HG02759 (cell line): ENCODE measurements around the gene C11orf24.
A peak's percentile ranks its signal among the peaks of the same experiment; 100 is the strongest.
"Not testable (repeated sequence)": the region's sequence is repeated elsewhere in the genome, so short reads cannot be mapped to it uniquely, and the experiment has no call there.

Experiments used
- ATAC-seq: cut with Tn5 transposase; IDR thresholded peaks from one replicate; pipeline ENCODE4 v1.9.1; 2021; ENCODE audit warnings: mild to moderate bottlenecking, moderate library complexity; ENCODE audit not compliant: unreplicated experiment

The C11orf24 gene

DNA sequence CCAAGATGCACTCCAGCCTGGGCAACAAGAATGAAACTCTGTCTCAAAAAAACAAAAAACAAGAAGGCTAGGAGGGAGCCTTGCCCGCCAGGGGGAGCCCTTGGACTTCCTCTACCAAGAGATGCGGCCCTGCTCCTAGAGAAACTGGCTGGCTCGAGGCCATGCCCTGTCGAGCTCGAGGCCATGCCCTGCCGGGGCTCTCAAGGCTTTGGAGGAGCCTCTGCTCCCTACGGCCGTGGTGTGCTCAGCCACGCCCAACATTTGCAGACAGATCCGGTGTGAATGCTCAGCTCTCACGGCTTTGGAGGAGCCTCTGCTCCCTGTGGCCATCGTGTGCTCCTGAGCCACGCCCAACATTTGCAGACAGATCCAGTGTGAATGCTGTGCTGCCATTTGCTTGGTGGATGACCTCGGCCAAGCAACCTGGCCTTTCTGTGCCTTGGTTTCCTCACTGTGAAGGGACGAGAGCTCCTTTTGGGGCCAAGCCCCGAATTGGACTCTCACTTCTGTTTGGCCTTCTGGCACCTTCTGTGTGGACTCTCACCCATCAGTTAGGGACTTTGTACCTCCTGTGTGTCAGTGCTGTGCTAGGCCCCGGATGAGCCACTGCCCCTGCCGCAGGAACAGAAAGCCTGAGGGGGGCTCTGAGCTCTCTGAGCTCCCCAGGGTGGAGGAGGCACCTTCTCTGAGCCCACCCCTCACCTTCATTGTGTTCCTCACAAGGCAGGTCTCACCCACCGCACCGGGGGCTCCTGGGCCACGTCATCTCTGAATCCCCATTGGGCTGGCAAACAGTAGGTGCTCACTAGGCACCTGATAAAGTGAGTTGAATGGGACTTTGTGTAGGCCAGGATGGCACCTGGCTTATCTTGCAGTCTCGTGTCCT is 14.1 kb downstream of the C11orf24 start:
- ATAC-seq = no peak

DNA sequence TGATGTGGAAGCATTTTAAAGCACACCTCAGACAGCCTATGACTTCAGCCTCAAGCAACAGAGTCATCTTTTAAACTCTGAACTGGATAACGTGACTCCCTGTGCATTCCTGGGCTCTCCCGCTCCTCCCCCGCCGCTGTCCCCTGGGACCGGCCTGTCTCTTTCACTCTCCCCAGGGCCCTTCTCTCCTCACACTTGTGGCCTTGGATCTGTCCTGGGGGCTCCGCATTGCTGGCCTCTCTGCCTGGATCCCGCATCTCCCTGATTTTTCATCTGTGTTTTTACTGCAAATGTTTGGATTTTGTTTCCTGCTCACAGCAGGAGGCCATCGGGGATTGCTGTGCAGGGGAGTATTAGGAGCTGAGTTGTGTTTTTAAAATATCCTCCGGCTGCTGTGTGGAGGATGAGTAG is 15.4 kb downstream of the C11orf24 start:
- ATAC-seq = no peak

DNA sequence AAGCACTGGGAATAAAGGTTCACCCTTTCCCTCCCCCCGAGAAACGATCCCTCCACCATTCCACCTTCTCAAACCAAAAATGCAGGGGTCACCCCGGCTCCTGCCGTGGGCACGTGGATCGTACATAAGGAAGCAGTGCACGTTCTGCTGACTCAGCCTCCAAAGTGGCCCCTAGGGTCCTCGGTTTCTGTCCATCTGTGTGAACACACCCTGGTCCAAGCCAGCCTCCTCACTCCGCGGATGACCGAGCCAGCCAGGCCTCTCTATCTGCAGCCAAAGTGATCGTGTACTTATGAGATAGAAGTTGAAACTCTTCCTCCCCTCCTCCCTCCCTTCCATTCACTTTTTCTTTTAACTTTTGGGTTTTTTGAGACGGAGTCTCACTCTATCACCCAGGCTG is 16.2 kb downstream of the C11orf24 start:
- ATAC-seq = no peak

DNA sequence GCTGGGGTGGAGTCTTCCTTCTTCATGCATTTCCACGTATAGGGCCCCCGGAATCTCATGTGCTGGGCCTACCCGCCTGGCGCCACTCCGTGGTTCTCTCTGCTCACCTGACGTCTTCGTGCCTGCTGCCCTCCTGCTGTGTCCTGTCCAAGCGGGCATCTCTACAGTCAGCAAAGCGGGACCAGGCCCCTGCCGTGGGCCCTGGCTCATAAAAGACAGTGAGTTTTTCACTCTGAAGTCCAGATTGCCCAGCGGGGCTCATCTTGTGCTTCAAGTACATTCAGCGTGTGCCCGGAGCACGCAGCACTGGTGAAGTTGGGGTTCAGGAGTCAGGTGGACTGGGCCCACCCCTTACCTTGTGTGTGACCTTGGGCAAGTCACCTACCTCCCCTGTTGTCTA is 17.4 kb downstream of the C11orf24 start:
- ATAC-seq = no peak

DNA sequence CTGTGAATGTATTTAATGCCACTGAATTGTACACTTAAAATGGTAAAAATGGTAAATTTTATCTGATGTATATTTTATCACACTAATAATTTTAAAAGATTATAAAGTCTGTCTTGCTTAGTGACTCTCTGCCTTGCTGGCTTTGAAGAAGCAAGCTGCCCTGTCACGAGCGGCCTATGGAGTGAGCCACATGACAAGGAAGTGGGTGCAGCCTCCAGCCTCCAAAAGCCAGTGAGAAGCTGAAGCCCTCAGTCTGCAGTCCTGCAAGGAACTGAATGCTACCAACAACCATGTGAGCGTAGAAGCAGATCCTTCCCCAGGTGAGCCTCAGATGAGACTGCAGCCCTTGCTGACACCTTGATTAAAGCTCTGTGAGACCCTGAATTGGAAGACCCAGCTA is 20.0 kb downstream of the C11orf24 start:
- no peak for ATAC-seq

DNA sequence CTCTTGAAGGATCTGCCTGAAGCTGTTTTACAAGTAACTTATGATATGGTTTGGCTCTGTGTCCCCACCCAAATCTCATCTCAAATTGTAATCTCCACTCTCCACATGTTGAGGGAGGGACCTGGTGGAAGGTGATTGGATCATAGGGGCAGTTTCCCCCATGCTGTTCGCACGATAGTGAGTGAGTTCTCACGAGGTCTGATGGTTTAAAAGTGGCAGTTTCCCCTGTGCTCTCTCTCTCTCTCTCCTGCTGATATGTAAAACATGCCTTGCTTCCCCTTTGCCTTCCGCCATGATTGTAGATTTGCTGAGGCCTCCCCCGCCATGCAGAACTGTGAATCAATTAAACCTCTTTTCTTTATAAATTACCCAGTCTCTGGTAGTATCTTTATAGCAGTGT is 26.9 kb downstream of the C11orf24 start:
- ATAC-seq = not testable (repeated sequence)

DNA sequence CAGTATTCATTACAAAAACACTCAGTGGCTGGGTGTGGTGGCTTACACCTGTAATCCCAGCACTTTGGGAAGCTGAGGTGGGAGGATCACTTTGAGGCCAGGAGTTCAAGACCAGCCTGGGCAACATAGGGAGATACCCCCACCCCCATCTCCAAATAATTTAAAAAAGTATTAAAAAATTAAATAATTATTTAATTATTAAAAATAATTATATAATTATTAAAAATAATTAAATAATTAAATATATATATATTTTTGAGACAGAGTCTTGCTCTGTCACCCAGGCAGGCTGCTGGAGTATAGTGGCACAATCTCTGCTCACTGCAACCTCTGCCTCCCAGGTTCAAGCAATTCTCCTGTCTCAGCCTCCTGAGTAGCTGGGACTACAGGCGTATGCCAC is 27.9 kb downstream of the C11orf24 start:
- not testable (repeated sequence) for ATAC-seq

DNA sequence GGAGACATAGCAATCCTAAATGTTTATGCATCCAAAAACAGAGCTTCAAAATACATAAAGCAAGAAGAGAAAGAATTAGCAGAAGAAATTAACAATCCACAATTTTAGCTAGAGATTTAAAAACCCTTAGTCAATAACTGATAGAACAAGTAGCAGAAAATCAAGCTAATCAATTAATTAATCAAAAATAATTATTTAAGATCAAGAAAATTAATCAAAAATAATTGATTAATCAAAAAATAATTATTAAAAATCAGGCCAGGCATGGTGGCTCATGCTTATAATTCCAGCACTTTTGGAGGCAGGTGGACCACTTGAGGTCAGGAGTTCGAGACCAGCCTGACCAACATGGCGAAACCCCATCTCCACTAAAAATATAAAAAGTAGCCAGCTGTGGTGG is 29.2 kb downstream of the C11orf24 start:
- ATAC-seq = no peak

DNA sequence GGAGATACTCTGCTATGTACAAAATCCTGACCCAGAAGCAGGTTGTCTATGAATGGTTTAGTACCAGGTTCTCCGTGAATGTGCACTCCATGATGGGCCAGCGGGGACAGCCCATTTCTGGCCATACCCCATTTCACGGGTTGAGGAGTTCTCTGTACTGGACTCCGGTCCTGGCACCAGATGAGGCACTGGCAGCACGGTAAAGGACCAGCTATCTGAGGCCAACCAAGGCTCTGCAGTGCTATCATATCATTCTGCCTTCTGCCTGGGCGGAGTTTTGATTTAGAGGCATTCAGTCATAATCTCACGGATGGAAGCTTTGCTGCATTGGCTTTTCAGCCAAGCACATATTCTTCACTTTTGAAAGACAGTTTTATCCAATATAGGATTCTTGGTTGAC is 40.2 kb downstream of the C11orf24 start:
- ATAC-seq = no peak

DNA sequence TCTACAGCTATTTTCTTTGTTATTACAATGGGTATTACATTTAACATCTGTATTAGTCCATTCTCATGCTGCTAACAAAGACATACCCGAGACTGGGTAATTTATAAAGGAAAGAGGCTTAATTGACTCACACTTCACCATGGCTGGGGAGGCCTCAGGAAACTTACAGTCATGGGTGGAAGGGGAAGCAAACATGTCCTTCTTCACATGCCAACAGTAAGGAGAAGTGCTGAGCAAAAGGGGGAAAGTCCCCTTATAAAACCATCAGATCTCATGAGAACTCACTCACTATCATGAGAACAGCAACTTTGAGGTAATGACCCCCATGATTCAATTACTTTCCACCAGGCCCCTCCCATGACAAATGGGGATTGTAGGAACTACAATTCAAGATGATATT is 42.2 kb downstream of the C11orf24 start:
- no peak for ATAC-seq

DNA sequence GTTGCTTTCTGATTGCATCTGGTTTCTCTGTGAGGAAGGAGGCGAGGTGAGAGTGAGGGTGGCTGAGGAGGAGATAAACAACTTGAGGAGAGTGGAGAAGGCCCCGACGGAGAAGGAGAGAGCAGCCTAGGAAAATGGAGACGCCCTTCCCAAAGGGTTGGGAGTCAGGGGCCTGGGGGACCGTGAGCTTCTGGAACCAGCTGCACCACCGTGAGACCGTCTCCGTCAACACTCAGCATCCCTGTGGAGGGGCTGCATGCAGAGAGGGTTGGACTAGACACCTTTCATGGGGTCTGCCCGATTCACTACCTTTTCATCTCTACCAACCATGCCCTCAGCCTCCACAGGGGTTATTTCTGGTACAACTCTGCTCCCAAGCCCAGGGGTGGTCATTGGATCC is 45.4 kb downstream of the C11orf24 start:
- no peak for ATAC-seq

DNA sequence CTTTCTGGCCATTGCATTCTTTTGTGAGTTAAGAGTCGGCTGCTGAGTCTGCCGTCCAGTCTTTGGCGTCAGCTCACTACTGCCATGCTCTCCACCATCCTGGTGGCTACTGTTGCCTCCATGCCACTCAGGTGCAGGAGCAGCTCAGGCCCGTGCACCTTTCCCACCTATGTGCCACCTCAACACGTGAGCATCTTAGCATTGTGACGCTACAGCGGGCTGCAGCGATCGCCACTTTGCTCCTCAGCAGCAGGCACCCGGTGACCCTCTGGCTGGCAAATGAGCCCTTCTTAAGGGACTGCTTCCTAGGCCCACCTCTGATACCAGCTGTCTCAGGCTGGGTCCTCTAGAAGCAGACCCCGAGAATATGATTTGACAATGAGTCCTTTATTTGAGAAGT is 47.2 kb downstream of the C11orf24 start:
- no peak for ATAC-seq

DNA sequence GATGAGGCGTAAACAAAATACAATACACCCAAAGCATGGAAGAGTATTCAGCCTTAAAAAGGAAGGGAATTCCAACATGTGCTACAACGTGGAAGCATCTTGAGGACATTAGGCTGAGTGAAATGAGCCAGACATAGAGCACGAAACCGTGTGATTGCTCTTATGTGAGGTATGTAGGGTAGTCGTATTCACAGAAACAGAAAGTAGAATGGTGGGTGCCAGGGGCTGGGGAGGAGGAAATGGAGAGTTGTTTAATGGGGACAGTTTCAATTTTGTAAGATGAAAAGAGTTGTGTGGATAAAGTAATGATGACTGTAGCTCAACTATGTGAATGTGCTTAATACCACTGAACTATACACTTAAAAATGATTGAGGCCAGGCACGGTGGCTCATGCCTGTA is 48.5 kb downstream of the C11orf24 start:
- no peak for ATAC-seq

DNA sequence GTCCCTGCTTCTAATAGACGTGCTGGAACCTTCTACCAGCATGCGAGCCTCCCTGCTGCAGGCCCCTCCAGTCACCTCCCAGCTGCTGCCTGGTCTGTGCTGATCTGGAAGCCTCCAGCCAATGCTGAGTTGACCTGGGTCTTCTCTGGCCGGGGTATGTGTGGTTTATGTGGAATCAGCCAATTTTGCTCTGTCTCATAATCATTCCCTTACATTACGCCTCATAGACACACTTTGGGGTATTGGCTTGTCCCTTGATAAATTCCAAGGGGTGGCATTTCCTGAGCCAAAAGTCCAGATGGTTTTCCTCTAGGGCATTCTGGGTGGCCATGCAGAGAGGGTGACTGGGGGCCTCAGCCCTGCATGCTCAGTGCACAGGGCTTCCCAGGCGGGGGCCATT is 50.4 kb downstream of the C11orf24 start:
- ATAC-seq = no peak

DNA sequence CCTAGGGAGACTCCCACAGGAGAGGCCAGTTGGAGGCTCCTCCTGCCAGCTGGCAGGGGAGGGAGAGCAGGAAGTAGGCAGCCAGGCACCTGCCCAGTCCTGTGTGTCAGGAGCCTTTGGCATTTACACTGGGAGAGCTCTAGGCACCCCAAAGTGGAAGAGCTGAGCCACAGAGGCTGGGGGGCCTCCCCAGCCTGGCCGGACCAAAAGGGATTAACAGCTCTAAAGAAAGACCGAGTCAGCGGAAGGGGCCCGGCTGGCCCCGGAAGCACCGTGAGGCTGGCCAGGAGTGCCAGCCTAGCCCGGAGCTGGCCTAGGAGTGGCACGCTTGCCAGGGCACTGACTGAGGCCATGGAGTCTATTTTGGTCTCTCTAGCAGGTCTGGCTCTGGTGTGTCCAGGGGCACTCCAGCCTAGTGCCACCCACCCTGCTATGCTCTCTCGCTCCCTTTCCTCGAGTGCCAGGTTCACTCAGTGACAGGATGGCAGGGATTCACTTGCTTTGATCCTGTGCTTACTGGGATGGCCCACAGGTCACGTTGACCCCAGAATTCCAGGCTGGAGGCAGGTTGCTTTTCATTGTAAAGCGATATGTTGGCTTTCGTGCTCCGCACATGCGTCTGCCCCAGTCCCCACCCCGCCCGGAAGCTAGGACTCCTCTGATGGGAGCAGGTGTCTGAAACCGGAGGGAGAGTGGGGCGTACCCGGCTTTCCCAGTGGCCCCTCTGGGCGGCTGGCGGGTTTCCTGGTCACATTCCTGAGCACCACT is 55.4 kb downstream of the C11orf24 start:
- ATAC-seq = no peak

DNA sequence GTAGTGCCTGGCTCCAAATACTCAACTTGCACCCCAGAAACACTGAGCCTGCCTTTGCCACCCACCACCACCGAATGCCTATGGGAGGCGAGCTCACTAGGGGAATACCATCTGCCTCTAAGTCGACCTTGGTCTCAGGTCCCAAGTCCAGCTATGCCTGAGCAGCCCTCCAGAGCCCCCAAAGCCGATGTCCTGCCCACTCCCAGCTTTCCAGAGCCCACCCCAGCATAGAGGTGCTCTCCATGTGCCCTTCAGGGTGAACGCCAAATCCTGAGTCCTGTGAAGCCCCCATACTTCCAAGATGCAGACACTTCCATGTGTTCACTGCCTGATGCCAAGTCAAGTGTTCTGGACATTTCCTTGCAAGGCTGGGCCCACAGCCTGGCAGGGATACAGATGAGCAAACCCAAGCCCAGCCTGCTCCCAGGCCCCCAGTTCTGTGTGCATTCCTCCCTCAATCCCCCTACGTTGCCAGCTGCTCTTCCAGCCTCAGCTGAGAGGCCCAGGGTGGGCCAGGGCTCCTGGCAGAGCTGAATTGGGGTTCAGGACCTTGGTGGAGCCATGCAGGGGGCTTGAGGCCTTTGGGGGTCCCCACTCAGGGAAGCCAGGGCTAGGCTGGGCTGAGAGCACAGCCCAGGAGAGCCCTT is 56.1 kb downstream of the C11orf24 start:
- no peak for ATAC-seq

DNA sequence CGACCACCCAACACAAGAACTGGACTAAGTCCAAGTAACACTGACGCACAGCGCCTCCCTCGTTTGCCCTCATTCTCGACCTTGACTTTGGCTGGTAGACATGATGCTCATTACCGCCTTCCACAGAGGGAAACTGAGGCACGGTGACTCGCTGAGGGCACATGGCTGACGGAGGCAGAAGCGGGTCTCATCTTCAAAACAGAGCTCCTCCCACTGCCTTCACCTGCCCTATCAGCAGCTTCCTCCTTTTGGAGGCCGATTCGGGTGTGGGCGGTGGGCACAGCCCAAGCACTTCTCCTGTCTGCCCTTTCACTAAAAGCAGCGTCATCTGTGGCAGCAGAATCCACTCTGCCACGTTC is 56.7 kb downstream of the C11orf24 start:
- ATAC-seq = no peak

DNA sequence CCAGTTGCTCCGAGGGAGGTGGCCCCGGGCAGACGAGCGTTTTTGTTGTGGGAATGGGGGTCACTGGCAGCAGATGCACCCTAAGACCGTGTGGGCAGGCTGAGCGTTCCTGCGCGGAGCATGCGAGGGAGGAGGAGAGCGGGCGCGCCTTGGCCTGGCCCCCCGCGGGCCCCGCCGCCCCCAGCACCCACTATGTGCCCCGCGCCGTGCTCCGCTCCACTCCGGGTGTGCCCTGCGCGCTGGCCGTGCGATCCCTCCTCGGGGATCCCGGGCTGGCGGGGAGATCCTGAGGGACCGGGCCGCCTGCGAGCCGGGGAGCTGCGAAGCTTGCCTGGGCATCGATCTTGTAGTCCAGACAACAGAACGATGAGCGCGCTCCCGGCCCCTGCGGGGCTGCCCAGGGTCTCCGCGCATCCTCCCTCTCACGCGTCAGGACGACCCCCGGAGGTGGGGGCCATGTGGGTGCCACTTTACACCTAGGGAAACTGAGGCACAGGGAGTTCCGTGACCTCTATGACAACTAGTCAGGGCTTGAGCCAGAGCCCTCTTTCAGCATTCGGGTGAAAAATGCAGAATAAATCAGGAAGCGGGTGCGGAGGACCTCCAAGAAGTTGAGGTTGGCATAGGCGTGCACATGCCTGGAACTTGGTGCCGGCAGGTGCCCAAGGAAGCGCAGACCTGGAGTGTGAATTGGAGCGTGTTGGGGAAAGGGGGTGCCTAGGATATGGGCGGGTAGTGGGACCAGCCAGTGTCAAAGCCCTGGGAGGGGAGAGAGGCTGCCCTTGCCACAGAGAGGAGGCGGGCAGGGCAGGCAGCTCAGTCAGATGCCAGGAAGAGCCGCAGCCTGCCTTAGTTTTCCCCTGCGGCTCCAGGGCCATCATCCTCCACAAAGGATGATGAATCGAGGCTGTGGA is 57.3 kb downstream of the C11orf24 start:
- no peak for ATAC-seq

DNA sequence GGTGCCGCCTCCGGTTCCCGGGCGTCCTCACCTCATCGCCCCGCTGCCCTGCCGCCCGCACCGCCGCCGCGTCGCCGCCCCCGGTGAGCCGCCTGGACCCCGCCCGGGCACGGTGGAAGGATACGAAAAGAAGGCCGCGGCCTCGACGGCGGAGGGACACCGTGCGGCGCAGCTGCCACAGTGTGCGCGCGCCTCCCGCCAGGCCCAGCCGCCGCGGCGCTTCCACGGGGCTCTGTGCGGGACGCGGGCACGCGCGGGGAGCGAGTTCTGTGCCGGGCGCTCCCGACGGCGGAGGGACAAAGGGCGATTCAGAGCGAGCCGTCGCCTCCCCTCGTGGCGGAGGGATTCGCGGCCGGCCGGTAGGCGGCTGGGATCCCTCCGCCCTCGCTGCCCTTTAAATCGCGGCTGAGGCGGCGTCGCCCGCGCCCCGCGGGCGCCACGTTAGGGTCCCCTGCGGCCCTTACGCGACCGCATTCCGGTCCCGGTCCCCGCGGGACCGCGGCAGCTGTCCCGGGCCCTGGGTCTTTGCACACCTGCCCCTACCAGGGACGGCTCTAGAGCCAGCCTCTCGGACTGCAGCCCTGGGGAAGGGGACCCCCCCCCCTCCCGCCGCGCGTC is 58.1 kb downstream of the C11orf24 start:
- peak; percentile 61 for ATAC-seq

DNA sequence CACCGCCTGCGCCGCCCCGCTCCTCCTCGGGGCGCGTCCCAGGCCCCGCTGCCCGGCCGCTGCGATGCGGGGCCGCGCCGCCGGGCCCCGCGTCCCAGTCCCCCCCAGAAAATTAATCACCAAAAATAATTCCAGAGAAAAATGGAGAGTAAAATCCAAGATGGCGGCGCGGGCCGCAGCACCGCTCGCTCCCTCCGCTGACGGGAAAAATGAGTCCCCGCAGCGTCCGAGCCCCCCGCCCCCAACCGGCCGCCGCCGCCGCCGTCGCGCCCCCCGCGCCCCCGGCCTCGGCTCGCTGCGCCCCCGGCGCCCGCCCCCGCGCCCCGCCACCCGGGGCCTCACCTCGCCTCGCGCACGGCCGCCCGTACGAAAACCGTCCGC is 58.6 kb downstream of the C11orf24 start, which contains the start of gene KMT5B:
Gene KMT5B, minus strand, starts transcription at position 162 of the 381 bp plus-strand sequence. CDS start 23,220 bp downstream, outside the sequence.
- ATAC-seq = peak; percentile 14
